OCI-LY7 (cell line): ENCODE measurements around the gene CHMP4A.

Source experiments
- CTCF ChIP-seq: fragments of 200-600 bp; sonication (generic); conservative IDR thresholded peaks from 2 replicates; pipeline ENCODE4 v1.5.1; 2014; ENCODE audit warnings: mild to moderate bottlenecking, antibody characterized with exemption, low read length, moderate library complexity, mixed read lengths
- EZH2phosphoT487 ChIP-seq: fragments of 200-600 bp; sonication (generic); IDR thresholded peaks from 2 replicates; pipeline ENCODE4 v1.6.1; 2018; ENCODE audit warnings: low read depth, borderline replicate concordance, mild to moderate bottlenecking, mixed run types, antibody characterized with exemption, low read length, moderate library complexity, mixed read lengths

- TF ChIP-seq CTCF (no peak), EZH2phosphoT487 (no peak)
Measured at GRCh38 chr14:24196071-24197055, 16.9 kb downstream of the CHMP4A start.
